GM06990 (cell line): ENCODE data around the gene FOXO3B.
"Not testable (repeated sequence)": the region's sequence is repeated elsewhere in the genome, so short reads cannot be mapped to it uniquely, and the experiment has no call there.

ENCODE experiments used
- DNase-seq: peaks from one replicate; pipeline ENCODE4 v3.0.0-alpha.2; 2011; ENCODE audit not compliant: insufficient read length; ENCODE audit errors: extremely low read depth
- H3K27me3 ChIP-seq: replicated peaks from 2 replicates; pipeline ENCODE4 v1.6.0; 2011; ENCODE audit warnings: low read length; ENCODE audit not compliant: control insufficient read depth, insufficient read depth
- H3K36me3 ChIP-seq: 2 replicates; pipeline ENCODE4 v1.5.1; 2011; ENCODE audit warnings: low read length; ENCODE audit not compliant: control insufficient read depth, insufficient read depth
- H3K4me3 ChIP-seq: replicated peaks from 2 replicates; pipeline ENCODE4 v1.5.1; 2011; ENCODE audit warnings: low read depth, mild to moderate bottlenecking, control low read depth, low read length

The FOXO3B gene

GRCh38 chr17:18682668-18683067, 554 bp upstream of the FOXO3B start:
- not testable (repeated sequence) for H3K27me3 ChIP-seq, DNase-seq, H3K36me3 ChIP-seq
- H3K4me3 ChIP-seq = peak overlapping the region; percentile 40; the same call in 1 of the 2 replicates

DNA sequence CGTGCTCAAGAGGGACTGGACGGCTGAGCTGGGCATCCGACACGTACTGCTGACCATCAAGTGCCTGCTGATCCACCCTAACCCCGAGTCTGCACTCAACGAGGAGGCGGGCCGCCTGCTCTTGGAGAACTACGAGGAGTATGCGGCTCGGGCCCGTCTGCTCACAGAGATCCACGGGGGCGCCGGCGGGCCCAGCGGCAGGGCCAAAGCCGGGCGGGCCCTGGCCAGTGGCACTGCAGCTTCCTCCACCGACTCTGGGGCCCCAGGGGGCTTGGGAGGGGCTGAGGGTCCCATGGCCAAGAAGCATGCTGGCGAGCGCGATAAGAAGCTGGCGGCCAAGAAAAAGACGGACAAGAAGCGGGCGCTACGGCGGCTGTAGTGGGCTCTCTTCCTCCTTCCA, 4.7 kb downstream of the FOXO3B start:
- not testable (repeated sequence) for H3K4me3 ChIP-seq, DNase-seq, H3K36me3 ChIP-seq, H3K27me3 ChIP-seq

GRCh38 chr17:18676928-18677327, 5.2 kb downstream of the FOXO3B start:
- not testable (repeated sequence) for H3K36me3 ChIP-seq, H3K27me3 ChIP-seq, H3K4me3 ChIP-seq, DNase-seq

DNA sequence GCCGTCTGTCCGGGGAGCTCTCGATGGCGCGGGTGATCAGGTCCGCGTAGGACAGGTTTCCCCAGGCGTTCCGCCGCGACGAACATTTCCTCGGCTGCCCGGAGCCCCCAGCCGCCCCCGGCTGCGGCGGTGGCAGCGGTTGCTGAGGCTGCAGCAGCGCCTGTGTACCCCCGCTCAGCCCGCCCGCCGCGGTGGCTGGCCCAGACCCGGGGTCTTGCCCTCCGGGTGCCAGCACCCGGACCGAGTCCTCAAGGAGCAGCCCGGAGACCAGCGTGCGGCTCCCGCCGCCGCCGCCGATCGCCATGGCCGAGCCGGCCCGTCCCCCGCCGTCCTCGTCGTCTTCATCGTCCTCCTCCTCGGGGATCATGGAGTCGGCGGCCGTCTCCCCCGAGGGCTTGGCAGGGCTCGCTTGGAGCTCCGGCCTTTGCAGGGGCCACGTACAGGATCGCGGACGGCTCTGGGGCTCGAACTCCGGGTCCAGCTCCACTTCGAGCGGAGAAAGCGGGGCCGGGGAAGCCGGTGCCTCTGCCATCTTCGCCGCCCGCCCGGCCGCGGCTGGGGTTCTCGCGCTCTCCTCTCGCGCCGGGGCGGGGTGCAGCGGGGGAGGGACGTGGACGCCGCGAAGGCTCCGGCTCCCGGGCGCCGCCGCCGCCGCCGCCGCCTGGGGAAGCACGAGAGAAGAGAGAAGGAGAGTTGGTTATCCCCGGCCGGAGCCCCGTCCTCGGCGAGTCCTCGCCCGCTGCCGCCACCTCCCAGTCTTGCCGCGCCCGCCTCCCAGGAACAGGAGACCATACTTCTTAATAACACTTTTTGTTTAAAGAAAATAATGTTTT, 9.5 kb downstream of the FOXO3B start:
- not testable (repeated sequence) for H3K27me3 ChIP-seq, DNase-seq, H3K4me3 ChIP-seq, H3K36me3 ChIP-seq

- DNase-seq, H3K36me3 ChIP-seq, H3K27me3 ChIP-seq, H3K4me3 ChIP-seq: not testable (repeated sequence)
Observed at GRCh38 chr17:18668625-18669024, 13.5 kb downstream of the FOXO3B start.

DNA sequence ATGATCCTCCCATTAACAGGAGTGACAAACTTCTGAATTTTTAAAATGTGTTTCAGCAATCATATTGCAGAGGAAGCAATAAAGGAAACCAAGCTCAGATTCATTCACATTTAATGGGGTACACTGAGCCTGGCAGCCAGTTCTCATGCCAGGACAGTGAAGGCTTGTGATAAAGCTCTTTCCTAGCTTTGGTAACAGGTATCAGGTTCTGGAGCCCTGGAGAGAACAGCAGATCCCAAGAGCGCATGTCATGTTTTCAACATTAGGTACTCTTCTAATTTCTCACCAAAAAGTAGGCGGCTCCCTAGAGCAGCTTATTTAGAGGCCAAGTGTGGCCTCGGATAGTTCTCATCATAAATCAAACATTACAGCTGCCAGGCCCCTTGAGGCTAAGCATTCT, 14.6 kb downstream of the FOXO3B start:
- not testable (repeated sequence) for H3K27me3 ChIP-seq, H3K4me3 ChIP-seq, H3K36me3 ChIP-seq, DNase-seq

DNA sequence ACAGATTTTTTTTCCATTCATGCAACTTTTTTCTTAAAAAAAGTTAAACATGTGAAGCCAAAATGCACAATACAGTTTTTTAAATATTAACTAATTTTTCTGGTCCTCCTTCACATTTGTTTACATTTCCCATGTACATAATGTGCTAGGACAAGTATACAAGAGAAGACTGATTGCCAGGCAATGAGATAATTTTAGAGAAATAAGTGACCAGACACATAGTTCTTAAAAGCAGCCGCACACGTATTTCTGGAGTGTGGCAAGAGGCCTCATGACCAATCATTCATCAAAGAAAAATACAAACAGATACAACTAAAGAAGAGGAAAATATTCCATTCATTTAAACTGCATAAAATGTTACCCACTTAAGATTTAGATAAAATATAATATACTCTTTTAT, 15.8 kb downstream of the FOXO3B start:
- H3K36me3 ChIP-seq, DNase-seq, H3K4me3 ChIP-seq, H3K27me3 ChIP-seq: not testable (repeated sequence)

DNA sequence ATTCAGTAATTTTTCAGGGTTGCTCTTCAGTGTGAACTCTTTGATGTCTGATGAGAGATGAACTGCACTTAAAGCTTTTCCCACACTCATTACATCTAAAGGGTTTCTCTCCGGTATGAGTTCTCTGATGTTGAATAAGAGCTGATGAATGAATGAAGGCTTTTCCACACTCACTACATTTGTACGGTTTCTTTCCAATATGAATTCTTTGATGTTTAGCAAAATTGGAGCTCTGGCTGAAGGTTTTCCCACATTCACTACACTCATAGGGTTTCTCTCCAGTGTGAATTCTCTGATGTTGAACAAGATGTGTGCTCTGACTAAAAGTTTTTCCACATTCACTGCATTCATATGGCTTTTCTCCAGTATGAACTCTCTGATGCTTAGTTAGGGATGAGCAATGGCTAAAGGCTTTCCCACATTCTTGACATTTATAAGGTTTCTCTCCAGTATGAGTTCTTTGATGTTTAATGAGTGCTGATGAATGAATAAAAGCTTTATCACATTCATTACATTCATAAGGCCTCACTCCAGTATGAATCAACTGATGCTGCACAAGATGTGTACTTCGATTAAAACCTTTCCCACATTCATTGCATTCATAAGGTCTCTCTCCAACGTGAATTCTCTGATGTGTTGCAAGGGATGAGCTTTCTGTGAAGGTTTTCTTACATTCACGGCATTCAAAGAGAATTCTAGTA, 20.0 kb downstream of the FOXO3B start:
- not testable (repeated sequence) for H3K36me3 ChIP-seq, DNase-seq, H3K27me3 ChIP-seq, H3K4me3 ChIP-seq

DNA sequence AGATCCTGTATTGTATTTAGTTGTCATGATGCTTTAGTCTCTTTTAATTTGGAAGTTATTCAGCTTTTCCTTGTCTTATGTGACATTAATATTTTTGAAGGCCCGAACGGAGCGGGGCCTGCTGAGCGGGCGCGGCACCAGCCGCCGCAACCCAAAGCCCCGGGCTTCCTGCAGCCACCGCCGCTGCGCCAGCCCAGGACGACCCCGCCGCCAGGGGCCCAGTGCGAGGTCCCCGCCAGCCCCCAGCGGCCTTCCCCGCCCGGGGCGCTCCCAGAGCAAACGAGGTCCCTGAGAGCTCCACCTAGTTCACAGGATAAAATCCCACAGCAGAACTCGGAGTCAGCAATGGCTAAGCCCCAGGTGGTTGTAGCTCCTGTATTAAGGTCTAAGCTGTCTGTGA, 32.0 kb downstream of the FOXO3B start:
- not testable (repeated sequence) for H3K27me3 ChIP-seq, H3K36me3 ChIP-seq, H3K4me3 ChIP-seq, DNase-seq

GRCh38 chr17:18644291-18644690, 37.8 kb downstream of the FOXO3B start, which contains the start of gene TBC1D28:
Gene TBC1D28, minus strand, starts transcription at chr17:18644391. Its CDS starts 3,039 bp downstream, at chr17:18641352.
- DNase-seq, H3K4me3 ChIP-seq, H3K27me3 ChIP-seq, H3K36me3 ChIP-seq: not testable (repeated sequence)

GRCh38 chr17:18643124-18643523, 39.0 kb downstream of the FOXO3B start:
- H3K4me3 ChIP-seq, H3K36me3 ChIP-seq, DNase-seq, H3K27me3 ChIP-seq: not testable (repeated sequence)

DNA sequence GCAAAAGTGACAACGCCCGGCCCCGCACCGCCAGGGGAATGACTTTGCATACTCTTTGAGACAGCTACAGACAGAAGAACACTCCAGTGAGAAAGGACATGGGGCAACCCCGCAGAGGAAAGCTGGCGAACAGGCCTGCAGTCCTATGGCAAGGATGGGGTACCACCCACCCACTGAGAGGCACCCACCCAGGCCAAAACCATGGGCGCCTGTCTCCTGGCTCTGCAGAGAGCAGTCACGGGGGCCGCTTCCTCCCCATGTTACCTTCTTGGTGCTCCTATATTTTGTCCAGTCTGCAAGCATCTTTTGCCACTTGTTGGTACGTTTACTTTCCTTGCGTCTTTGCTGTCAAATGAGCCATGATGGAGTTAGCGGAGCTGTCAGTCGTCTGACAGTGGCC, 43.8 kb downstream of the FOXO3B start:
- not testable (repeated sequence) for H3K4me3 ChIP-seq, H3K36me3 ChIP-seq, DNase-seq

DNA sequence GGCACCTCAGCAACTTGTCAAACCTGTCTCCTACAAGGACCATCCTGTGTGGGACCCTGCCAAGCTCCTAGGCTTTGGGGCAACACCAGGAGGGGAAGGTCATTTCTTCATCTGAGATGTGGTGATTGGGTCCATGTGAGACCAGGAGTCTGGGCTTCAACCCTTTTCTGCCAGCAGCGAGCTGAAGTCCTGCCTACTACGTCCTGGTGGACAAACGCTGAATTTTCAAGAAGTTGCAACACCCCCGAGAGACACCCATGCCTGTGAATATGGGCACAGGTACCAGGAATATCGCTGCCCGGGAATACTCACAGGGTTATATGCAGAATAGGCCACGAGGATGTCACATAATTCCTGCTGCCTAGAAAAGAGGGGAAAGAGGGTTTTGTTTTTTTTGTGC, 45.9 kb downstream of the FOXO3B start:
- not testable (repeated sequence) for H3K27me3 ChIP-seq, H3K36me3 ChIP-seq, DNase-seq, H3K4me3 ChIP-seq

More for the DNA sequence above, 43.8 kb downstream of the FOXO3B start:
- not testable (repeated sequence) for H3K27me3 ChIP-seq

- not testable (repeated sequence) for DNase-seq, H3K36me3 ChIP-seq, H3K27me3 ChIP-seq, H3K4me3 ChIP-seq
Observed at GRCh38 chr17:18635773-18636172, 46.3 kb downstream of the FOXO3B start.
